ENCODE results near the gene CCDC92.

The CCDC92 gene, protein sequence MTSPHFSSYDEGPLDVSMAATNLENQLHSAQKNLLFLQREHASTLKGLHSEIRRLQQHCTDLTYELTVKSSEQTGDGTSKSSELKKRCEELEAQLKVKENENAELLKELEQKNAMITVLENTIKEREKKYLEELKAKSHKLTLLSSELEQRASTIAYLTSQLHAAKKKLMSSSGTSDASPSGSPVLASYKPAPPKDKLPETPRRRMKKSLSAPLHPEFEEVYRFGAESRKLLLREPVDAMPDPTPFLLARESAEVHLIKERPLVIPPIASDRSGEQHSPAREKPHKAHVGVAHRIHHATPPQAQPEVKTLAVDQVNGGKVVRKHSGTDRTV

DNA sequence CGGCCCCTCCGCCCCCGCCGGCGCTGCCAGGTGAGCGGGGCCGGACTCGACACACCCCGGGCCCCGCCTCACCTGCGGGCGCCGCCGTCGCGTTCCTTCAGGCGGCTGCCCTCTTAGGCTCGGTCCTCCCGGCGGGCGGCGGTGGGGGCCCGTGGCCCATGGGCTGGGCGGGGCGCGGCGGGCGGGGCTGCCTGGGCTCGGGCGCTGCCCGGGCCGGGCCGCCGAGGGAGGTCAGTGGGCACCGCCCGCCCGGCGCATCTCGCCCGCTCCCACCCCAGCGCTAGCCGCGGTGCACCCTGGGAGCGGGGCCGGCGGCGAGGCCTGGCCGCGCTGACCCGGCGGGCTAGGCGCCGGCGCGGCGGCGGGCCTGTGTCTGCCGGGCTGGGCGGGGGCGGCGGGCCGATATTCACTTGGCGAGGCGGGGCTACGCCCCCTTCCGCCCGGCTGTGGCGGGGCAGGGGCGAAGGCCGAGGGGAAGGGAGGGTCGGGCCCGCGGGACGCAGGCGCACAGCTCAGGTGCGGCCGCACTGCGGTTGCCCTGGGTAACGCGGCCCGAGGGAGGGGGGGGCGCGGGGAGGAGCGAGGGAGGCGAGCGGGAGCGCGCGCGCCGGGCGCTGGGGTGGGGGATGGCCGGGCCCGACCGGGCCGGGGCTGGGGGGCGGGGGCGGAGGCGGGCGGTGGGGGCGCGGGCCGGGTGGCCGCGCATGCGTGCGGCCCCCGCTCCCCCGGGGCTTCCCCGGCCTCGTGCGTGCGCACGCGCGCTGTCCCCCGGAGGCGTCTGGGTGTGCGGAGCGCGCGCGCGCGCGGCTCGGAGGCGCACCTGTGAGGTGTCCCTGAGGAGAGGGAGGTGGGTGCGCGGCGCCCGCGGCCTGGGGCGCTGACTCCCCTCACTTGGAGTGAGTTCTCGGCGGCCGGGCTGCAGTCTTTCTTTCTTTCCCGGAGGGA is at the start of gene CCDC92, which contains the start of gene ZNF664:
CCDC92 (minus strand) TSS at position 375 of the 945 bp plus-strand sequence. CDS start 28,526 bp downstream, outside the sequence.
ZNF664 (plus strand) TSS at position 759 of the 945 bp plus-strand sequence. CDS start 38,930 bp downstream, outside the sequence.
- DNase-seq: peak; percentile 61

GRCh38 chr12:124022161-124022560 is 49.5 kb upstream of the CCDC92 start:
- DNase-seq: no peak

GRCh38 chr12:124021007-124021406 is 48.4 kb upstream of the CCDC92 start:
- DNase-seq: no peak

DNA sequence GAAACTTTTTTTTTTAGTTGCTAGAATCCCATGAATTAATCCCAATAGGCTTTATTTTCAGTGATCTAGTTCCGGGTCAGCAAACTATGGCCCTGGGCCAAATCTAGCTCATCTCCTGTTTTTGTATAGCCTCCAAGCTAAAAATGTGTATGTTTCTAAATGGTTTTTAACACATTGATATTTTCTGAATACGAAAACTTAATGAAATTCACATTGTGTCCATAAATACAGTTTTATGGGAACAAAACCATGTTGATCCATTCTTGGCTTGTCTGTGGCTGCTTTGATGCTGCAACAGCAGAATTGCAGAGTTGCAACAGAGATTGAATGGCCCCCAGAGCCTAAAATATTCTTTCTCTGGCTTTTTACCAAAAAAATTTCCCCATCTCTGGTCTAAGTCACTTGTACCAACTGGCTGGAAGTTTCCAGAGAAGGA is 47.9 kb upstream of the CCDC92 start:
- no peak for DNase-seq

DNA sequence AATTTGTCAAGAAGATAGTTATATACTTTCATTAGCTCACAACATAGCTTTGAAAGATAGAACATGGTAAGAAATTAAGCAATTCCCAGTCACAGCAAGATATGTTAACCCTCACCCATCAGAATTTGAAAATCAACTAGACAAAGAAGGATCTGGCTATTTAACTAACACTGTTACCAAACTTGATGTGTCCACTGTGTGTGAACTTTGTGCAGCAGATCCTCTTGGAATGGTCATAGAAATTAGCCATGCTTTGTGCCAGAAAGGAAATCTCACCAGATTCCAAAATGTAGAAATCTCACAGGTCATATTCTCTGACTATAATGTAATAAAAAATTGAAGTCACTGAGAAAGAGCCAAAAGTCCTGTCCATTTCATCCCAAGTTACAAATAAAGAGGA is 46.5 kb upstream of the CCDC92 start:
- no peak for DNase-seq

DNA sequence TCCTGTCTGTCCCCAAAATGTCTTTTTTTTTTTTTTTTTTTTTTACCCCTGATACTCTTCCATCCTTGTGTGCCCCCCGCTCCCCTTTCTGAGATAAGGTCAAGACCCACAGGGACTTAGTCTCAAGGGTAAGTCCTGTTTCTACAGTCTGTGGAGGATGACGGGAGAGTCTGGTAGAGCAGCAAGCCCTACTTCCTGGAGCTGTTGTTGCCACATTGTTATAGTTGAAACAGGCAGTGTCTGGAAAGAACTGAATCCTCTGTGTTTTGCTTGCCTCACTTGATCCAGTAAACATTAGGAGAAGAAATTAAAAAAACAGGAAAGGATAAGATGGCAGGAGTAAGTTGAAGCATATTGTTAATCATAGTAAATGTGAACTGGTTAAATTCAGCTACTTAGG is 45.9 kb upstream of the CCDC92 start:
- DNase-seq: no peak

DNA sequence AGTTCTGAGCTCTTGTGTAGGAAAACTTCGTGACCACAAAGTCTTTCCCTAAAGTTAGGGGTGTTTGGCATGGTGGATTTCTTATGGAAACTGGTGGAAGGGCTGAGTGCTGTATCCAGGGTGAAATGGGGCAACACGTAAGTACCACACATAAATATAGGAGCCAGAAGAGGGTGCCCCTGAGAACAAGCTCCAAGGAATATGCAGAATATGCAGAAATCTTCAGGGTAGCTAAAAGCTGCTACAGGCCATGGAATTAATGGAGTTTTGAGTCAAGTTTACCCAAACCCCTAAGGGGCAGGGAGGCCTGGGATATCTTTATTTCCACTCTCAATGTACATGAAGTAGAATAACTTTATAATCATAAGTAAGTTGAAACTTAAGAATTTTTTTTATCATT is 44.4 kb upstream of the CCDC92 start:
- DNase-seq: no peak

DNA sequence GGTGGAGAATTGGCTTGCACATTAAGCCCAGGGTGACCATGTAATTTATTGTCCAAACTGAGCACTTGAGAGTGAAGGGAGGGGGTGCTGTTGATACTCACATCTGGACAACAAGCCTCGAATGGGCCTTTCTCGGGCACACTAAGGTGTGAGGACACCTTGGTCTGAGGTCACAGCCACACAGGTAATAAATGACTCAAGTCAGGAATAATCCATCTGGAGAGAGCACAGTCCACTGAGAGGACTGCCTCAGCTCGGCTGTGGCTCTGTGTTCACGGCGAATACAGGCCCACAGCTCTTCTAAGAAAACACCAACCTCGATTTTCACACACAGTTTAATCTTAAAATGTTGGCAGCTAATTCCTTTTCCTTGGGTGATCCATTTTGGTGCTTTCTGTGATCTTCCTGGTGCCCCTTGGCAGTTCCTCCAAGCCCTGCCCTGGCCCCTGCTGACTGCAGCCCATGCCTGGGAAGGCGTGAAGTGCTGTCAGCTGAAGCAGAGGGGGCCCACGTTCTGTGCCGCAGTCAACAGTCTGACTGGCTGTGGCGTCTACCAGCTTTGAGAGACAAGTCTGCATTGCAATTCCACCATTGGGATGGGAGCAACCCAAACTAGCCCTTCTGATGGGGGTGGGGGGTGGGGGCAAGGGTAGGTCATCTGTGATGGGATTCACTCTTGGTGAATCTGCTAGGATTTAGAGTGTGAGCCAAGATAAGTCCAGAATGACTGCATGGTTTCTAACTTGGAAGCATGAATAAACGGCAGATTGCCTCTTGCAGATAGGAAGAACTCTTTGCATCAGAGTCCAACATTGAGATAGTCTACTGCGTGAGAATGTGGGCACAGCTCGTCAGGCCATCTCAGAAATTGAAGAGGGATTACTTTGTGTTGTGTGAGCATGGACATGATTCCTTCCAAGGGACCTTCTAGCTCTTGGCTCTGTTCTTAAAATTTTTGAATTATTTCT is 43.1 kb upstream of the CCDC92 start:
- no peak for DNase-seq

DNA sequence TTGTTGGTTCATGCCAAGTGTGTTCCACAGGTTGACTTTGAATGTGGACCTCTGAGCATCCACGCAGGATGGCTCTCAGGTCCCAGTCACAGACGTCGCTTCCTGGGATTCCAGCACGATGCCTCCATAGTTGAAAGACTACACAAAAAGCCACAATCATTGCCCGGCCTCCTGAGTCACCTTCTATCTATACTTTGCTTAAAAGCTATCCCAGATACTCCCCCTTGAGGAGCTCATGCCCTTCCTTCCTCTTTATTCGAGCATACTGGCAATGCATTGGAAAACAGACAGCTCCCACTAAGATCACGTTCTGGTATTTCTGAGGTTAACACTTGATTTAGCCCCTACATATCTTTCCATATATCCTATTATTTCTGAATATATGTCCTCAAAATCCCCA is 40.4 kb upstream of the CCDC92 start:
- no peak for DNase-seq

GRCh38 chr12:124011435-124012115 is 38.9 kb upstream of the CCDC92 start:
- no peak for DNase-seq

GRCh38 chr12:124010687-124011086 is 38.1 kb upstream of the CCDC92 start:
- no peak for DNase-seq

DNA sequence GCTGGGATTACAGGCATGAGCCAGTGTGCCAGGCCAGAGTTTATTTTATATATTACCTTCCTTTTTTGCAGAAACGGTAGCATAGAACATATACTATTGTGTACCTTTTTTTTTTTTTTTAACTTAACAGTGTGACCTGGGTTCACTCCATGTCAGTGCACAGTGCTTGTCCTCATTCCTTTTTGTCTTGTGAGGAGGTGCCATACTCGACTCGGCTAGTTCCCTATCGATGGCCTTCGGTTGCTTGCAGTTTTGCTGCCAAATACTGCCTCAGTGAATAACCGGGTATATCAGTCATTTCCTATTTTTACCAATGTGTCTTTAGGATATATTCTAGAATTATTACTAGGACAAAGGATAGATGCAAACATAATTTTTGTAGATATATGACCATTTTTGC is 37.1 kb upstream of the CCDC92 start:
- no peak for DNase-seq

DNA sequence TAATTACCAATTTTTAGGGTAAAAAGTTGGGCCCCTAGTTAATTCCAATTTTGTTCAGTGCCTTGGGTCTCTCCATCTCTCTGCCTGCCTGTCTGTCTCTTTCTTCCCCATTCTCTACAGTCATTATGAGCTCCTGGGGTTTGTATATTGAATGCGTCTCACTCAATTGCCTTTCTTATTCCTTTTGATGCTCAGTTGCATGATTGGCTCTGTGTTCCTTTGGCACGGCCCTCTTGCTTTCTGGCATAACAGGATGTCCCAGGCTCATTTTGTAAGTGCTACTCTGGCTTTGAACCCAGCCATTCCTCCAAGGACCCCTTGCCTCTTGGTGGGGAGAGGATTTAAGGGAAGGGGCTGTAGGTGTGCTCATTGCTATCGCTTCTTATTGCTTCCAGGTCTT is 36.0 kb upstream of the CCDC92 start:
- no peak for DNase-seq

DNA sequence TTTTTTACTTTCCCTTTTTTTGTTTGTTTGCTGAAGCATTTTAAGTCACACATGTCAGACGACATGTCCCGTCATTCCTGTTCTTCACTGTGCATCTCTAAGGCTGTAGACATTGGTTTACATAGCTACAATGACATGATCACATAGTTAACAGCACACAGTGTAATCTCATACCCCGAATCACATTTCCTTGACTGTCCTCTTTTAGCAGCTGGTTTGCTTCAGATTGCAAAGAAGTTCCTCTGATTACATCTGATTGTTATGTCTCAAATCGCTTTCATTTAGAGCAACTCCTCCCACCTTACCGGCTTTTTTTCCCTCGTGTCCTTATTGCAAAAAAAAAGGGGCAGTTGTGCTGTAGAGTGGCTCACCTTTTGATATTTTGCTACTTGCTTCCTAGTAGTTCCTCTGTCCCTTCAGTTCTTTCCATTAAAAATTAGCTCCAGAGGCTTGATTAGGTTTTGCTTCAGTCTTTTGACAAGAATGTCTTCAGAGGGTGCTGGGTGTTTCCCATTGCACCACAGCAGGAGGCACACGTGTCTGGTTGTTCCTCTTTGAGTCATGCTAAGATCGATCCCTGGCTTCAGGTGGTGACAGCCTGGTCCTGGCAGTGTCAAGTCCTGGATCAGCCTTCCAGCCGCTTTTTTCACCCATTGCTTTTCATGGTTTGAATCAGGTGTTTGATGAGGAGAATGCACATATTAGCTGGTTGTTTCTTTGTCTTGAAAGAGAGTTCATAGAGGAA is 35.4 kb upstream of the CCDC92 start:
- no peak for DNase-seq

- DNase-seq: no peak
These were observed 34.4 kb upstream of the CCDC92 start for GRCh38 chr12:124006846-124007713.

GRCh38 chr12:124006085-124006845 is 33.6 kb upstream of the CCDC92 start:
- DNase-seq: no peak

- DNase-seq: no peak
These were observed 31.7 kb upstream of the CCDC92 start for GRCh38 chr12:124004233-124004875.

GRCh38 chr12:124002654-124003053 is 30.0 kb upstream of the CCDC92 start:
- no peak for DNase-seq
